HUES64 (cell line): ENCODE measurements around the gene ZNF581. TPM values are rescaled to one million over a fixed set of nuclear protein-coding genes. Genes with fewer than 3 reads are reported as not detected.
A peak's percentile ranks its signal among the peaks of the same experiment; 100 is the strongest.

Experiments used
- H3K27ac ChIP-seq: 2 replicates; pipeline ENCODE4 v1.7.0; 2013; ENCODE audit warnings: low read depth, low read length, inconsistent platforms
- H3K27me3 ChIP-seq: 2 replicates; pipeline ENCODE4 v1.6.1; 2013; ENCODE audit warnings: mild to moderate bottlenecking, low read length; ENCODE audit not compliant: insufficient read depth
- H3K36me3 ChIP-seq: 2 replicates; pipeline ENCODE4 v1.6.1; 2013; ENCODE audit warnings: mild to moderate bottlenecking, low read length; ENCODE audit not compliant: insufficient read depth
- H3K4me1 ChIP-seq: 2 replicates; pipeline ENCODE4 v1.6.1; 2013; ENCODE audit warnings: mild to moderate bottlenecking, low read length, moderate library complexity; ENCODE audit not compliant: insufficient read depth
- H3K4me3 ChIP-seq: 2 replicates; pipeline ENCODE4 v1.5.1; 2013; ENCODE audit warnings: mild to moderate bottlenecking, low read length, moderate library complexity
- H3K9ac ChIP-seq: 2 replicates; pipeline ENCODE4 v1.6.1; 2013; ENCODE audit warnings: mild to moderate bottlenecking, low read depth, low read length
- H3K9me3 ChIP-seq: 2 replicates; pipeline ENCODE4 v1.6.1; 2013; ENCODE audit warnings: low read depth, low read length; ENCODE audit not compliant: insufficient read depth
- WGBS: fragments of 150-250, 120-280 bp; methylation state at CpG from one replicate; pipeline ENCODE4 v1.1.7; 2013; ENCODE audit warnings: missing lambda C conversion rate; 5-methylcytosine and 5-hydroxymethylcytosine counted together
- polyA plus RNA-seq, 2 experiments: library from polyadenylated mRNA; stranded (reverse); fragments of 50-300 nt; gene quantifications; one replicate each; pipeline ENCODE4 v1.2.3, GENCODE V29; 2013

The ZNF581 gene
- polyA plus RNA-seq (2013, experiment 1 of 2): 34.8 TPM
- polyA plus RNA-seq (2013, experiment 2 of 2): 47.0 TPM

- H3K4me1 ChIP-seq: peaks cover 2% of the 10 kb centered on the region; the same call in 1 of the 2 replicates
- peak within 1 kb of the TSS; percentile 99 for H3K4me3 ChIP-seq
- H3K9me3 ChIP-seq: no peaks in the 10 kb centered on the region
- H3K36me3 ChIP-seq: peaks cover 17% of the 10 kb centered on the region
- H3K27ac ChIP-seq: peak within 1 kb of the TSS; percentile 75
- no peaks in the 10 kb centered on the region for H3K27me3 ChIP-seq
- peak within 1 kb of the TSS; percentile 94 for H3K9ac ChIP-seq
- WGBS: under 1% methylated on average over 52 of the region's 56 CpGs
These were observed at the start of gene ZNF581 for GRCh38 chr19:55643003-55643886. Gene ZNF581, plus strand, starts transcription at chr19:55643649. Its CDS starts 923 bp downstream, at chr19:55644572.

- no peak overlapping the region for H3K27ac ChIP-seq
- 92% methylated on average over 3 of the region's 4 CpGs for WGBS
- H3K36me3 ChIP-seq: peaks cover 29% of the 10 kb centered on the region
- no peak overlapping the region for H3K4me3 ChIP-seq
- peaks cover 8% of the 10 kb centered on the region for H3K4me1 ChIP-seq
- no peaks in the 10 kb centered on the region for H3K9me3 ChIP-seq
- no peak overlapping the region for H3K9ac ChIP-seq
- no peaks in the 10 kb centered on the region for H3K27me3 ChIP-seq
These were observed 48.4 kb upstream of the ZNF581 start for GRCh38 chr19:55594996-55595545.

- no peak overlapping the region for H3K4me3 ChIP-seq
- H3K4me1 ChIP-seq: peaks cover 10% of the 10 kb centered on the region
- peaks cover 29% of the 10 kb centered on the region for H3K36me3 ChIP-seq
- no peak overlapping the region for H3K9ac ChIP-seq
- WGBS: 93% methylated on average over 3 of the region's 3 CpGs
- H3K9me3 ChIP-seq: no peaks in the 10 kb centered on the region
- H3K27me3 ChIP-seq: no peaks in the 10 kb centered on the region
- no peak overlapping the region for H3K27ac ChIP-seq
These were observed 47.1 kb upstream of the ZNF581 start for GRCh38 chr19:55596304-55596703.

- no peak overlapping the region for H3K9ac ChIP-seq
- H3K27ac ChIP-seq: no peak overlapping the region
- no peaks in the 10 kb centered on the region for H3K27me3 ChIP-seq
- peaks cover 8% of the 10 kb centered on the region for H3K4me1 ChIP-seq
- WGBS: 97% methylated on average over 27 of the region's 30 CpGs
- no peak overlapping the region for H3K4me3 ChIP-seq
- H3K9me3 ChIP-seq: no peaks in the 10 kb centered on the region
- peaks cover 29% of the 10 kb centered on the region for H3K36me3 ChIP-seq
These were observed 45.9 kb upstream of the ZNF581 start for GRCh38 chr19:55597501-55597921.

GRCh38 chr19:55598034-55598433 lies 45.4 kb upstream of the ZNF581 start:
- H3K27me3 ChIP-seq: no peaks in the 10 kb centered on the region
- peaks cover 8% of the 10 kb centered on the region for H3K4me1 ChIP-seq
- peak overlapping the region; percentile 79; the same call in 1 of the 2 replicates for H3K4me3 ChIP-seq
- no peak overlapping the region for H3K9ac ChIP-seq
- H3K9me3 ChIP-seq: no peaks in the 10 kb centered on the region
- H3K36me3 ChIP-seq: peaks cover 29% of the 10 kb centered on the region
- whole genome bisulfite sequencing: 83% methylated on average over 9 of the region's 9 CpGs
- H3K27ac ChIP-seq: no peak overlapping the region

GRCh38 chr19:55598719-55599467 lies 44.6 kb upstream of the ZNF581 start:
- Histone ChIP-seq H3K9me3 (no peaks in the 10 kb centered on the region), H3K4me3 (peak overlapping the region; percentile 79), H3K36me3 (peaks cover 26% of the 10 kb centered on the region), H3K9ac (peak overlapping the region; percentile 99), H3K4me1 (peaks cover 8% of the 10 kb centered on the region), H3K27me3 (no peaks in the 10 kb centered on the region), H3K27ac (peak overlapping the region; percentile 99)
- 6% methylated on average over 26 of the region's 26 CpGs for WGBS

- under 1% methylated on average over 23 of the region's 23 CpGs for WGBS
- no peaks in the 10 kb centered on the region for H3K27me3 ChIP-seq
- H3K4me3 ChIP-seq: peak within 1 kb of the TSS; percentile 79
- peak within 1 kb of the TSS; percentile 99 for H3K9ac ChIP-seq
- H3K27ac ChIP-seq: peak within 1 kb of the TSS; percentile 99
- H3K36me3 ChIP-seq: peaks cover 26% of the 10 kb centered on the region
- peaks cover 8% of the 10 kb centered on the region for H3K4me1 ChIP-seq
- no peaks in the 10 kb centered on the region for H3K9me3 ChIP-seq
These were observed 44.0 kb upstream of the ZNF581 start, which contains the start of gene FIZ1 for GRCh38 chr19:55599468-55599841. Gene FIZ1, minus strand, starts transcription at chr19:55599517. Its CDS starts 1,652 bp downstream, at chr19:55597865.

- H3K36me3 ChIP-seq: peaks cover 21% of the 10 kb centered on the region
- H3K9me3 ChIP-seq: no peaks in the 10 kb centered on the region
- H3K27ac ChIP-seq: peak within 1 kb of the TSS; percentile 99
- H3K4me3 ChIP-seq: peak within 1 kb of the TSS; percentile 79
- no peaks in the 10 kb centered on the region for H3K27me3 ChIP-seq
- peak within 1 kb of the TSS; percentile 99 for H3K9ac ChIP-seq
- H3K4me1 ChIP-seq: peaks cover 8% of the 10 kb centered on the region
- under 1% methylated on average over 85 of the region's 97 CpGs for WGBS
These were observed 43.4 kb upstream of the ZNF581 start, which contains the start of gene ZNF524 for GRCh38 chr19:55599842-55600661. Gene ZNF524, plus strand, starts transcription at chr19:55600288. Its CDS starts 1,825 bp downstream, at chr19:55602113.

GRCh38 chr19:55600662-55601028 lies 42.8 kb upstream of the ZNF581 start:
- H3K9ac ChIP-seq: peak overlapping the region; percentile 67; the same call in 1 of the 2 replicates
- 18% methylated on average over 10 of the region's 15 CpGs for WGBS

GRCh38 chr19:55601084-55601483 lies 42.4 kb upstream of the ZNF581 start:
- 93% methylated on average over 4 of the region's 4 CpGs for WGBS
- peak overlapping the region; percentile 79 for H3K4me3 ChIP-seq
- peaks cover 8% of the 10 kb centered on the region for H3K4me1 ChIP-seq
- H3K36me3 ChIP-seq: peaks cover 11% of the 10 kb centered on the region
- no peak overlapping the region for H3K27ac ChIP-seq
- no peaks in the 10 kb centered on the region for H3K9me3 ChIP-seq
- H3K9ac ChIP-seq: peak overlapping the region; percentile 67; the same call in 1 of the 2 replicates
- H3K27me3 ChIP-seq: no peaks in the 10 kb centered on the region

More at GRCh38 chr19:55600662-55601028, 42.8 kb upstream of the ZNF581 start:
- Histone ChIP-seq H3K36me3 (peaks cover 15% of the 10 kb centered on the region), H3K27me3 (no peaks in the 10 kb centered on the region), H3K27ac (peak overlapping the region; percentile 99), H3K4me1 (peaks cover 8% of the 10 kb centered on the region), H3K9me3 (no peaks in the 10 kb centered on the region), H3K4me3 (peak overlapping the region; percentile 79)
